ENCODE measurements around the gene ARL1.
"Not testable (repeated sequence)": the region's sequence is repeated elsewhere in the genome, so short reads cannot be mapped to it uniquely, and the experiment has no call there.

- not testable (repeated sequence) for TF ChIP-seq POLR2AphosphoS5, CTCF (IDR thresholded peaks at IDR 0.05)
Observed at GRCh38 chr12:101391181-101391580, 16.4 kb downstream of the ARL1 start.

All from breast epithelium (tissue), 3 donors.